HEK293 (cell line): ENCODE data around the gene METTL1.
A peak's percentile ranks its signal among the peaks of the same experiment; 100 is the strongest.

Experiments
- CTCF ChIA-PET: fragments of 350-600 bp; formaldehyde crosslinking; extraction: SDS; loops from one replicate; lab custom pipeline; 2021; ENCODE audit warnings: antibody characterized with exemption; lab: Yijun Ruan, JAX
- POLR2A ChIA-PET: fragments of 300-600 bp; formaldehyde crosslinking; extraction: SDS; loops from one replicate; lab custom pipeline; 2020; ENCODE audit warnings: antibody characterized with exemption, inconsistent platforms; lab: Yijun Ruan, JAX
- H3K27ac ChIP-seq: fragments of 200-500 bp; sonication (Bioruptor generic); 2 replicates; pipeline ENCODE4 v1.5.1; 2014; ENCODE audit warnings: low read depth, low read length, control low read depth, inconsistent platforms; ENCODE audit errors: extremely low read depth
- H3K36me3 ChIP-seq, 2 experiments: fragments of 200-500 bp in 1 of 2; sonication (Bioruptor generic) in 1 of 2; 1 replicate in 1 of 2; 2 replicates in 1 of 2; pipeline ENCODE4 v1.5.1; 2014 to 2017; ENCODE audit warnings: inconsistent platforms in 2 of 2, low read length in 2 of 2; ENCODE audit not compliant: control insufficient read depth in 2 of 2, insufficient read depth in 1 of 2
- H3K4me1 ChIP-seq: fragments of 200-500 bp; sonication (Bioruptor generic); 2 replicates; pipeline ENCODE4 v1.5.1; 2014; ENCODE audit warnings: mild to moderate bottlenecking, low read length, inconsistent platforms; ENCODE audit not compliant: control insufficient read depth, insufficient read depth
- H3K4me3 ChIP-seq: 2 replicates; pipeline ENCODE4 v1.5.1; 2011; ENCODE audit warnings: low read depth, mild to moderate bottlenecking, control low read depth, low read length, moderate library complexity
- H3K9me3 ChIP-seq: fragments of 200-500 bp; sonication (Bioruptor generic); 2 replicates; pipeline ENCODE4 v1.5.1; 2014; ENCODE audit warnings: low read depth, low read length, inconsistent platforms; ENCODE audit not compliant: control insufficient read depth, insufficient read depth
- BCL11B ChIP-seq: fragments of 450-650 bp; formaldehyde crosslinking; IDR thresholded peaks from 2 replicates; pipeline ENCODE4 v1.5.1; 2016; ENCODE audit warnings: low read depth, missing biosample characterization, missing genetic modification characterization
- EGR2 ChIP-seq: fragments of 450-650 bp; formaldehyde crosslinking; IDR thresholded peaks from 2 replicates; pipeline ENCODE4 v1.5.1; 2016; ENCODE audit warnings: low read depth, missing biosample characterization, missing genetic modification characterization
- GLI4 ChIP-seq: fragments of 450-650 bp; formaldehyde crosslinking; IDR thresholded peaks from 2 replicates; pipeline ENCODE4 v1.5.1; 2016; ENCODE audit warnings: missing biosample characterization, missing genetic modification characterization
- IKZF3 ChIP-seq: fragments of 450-650 bp; IDR thresholded peaks from 2 replicates; pipeline ENCODE4 v1.5.0; 2018; ENCODE audit warnings: missing biosample characterization, mild to moderate bottlenecking, missing genetic modification characterization, moderate library complexity
- KLF1 ChIP-seq: fragments of 450-650 bp; formaldehyde crosslinking; IDR thresholded peaks from 2 replicates; pipeline ENCODE4 v1.5.1; 2016; ENCODE audit warnings: missing biosample characterization, missing genetic modification characterization
- MEIS1 ChIP-seq: sonication (generic); formaldehyde crosslinking; IDR thresholded peaks from 2 replicates; pipeline ENCODE4 v1.8.1; 2022; ENCODE audit warnings: missing genetic modification reagents, mild to moderate bottlenecking, borderline replicate concordance
- RBAK ChIP-seq: fragments of 450-650 bp; formaldehyde crosslinking; IDR thresholded peaks from 2 replicates; pipeline ENCODE4 v1.5.1; 2016; ENCODE audit warnings: missing biosample characterization, missing genetic modification characterization
- SALL2 ChIP-seq: fragments of 450-650 bp; formaldehyde crosslinking; IDR thresholded peaks from 2 replicates; pipeline ENCODE4 v1.5.0; 2017; ENCODE audit warnings: missing biosample characterization, mild to moderate bottlenecking, missing genetic modification characterization, borderline replicate concordance
- SP2 ChIP-seq: fragments of 450-650 bp; formaldehyde crosslinking; IDR thresholded peaks from 2 replicates; pipeline ENCODE4 v1.5.1; 2016; ENCODE audit warnings: missing biosample characterization, missing genetic modification characterization
- WT1 ChIP-seq: fragments of 450-650 bp; formaldehyde crosslinking; IDR thresholded peaks from 2 replicates; pipeline ENCODE4 v1.5.1; 2016; ENCODE audit warnings: missing biosample characterization, missing genetic modification characterization
- ZBTB21 ChIP-seq: fragments of 450-650 bp; formaldehyde crosslinking; IDR thresholded peaks from 2 replicates; pipeline ENCODE4 v1.5.1; 2017; ENCODE audit warnings: missing biosample characterization, missing genetic modification characterization
- ZBTB48 ChIP-seq: fragments of 450-650 bp; formaldehyde crosslinking; IDR thresholded peaks from 2 replicates; pipeline ENCODE4 v1.5.1; 2016; ENCODE audit warnings: missing biosample characterization, missing genetic modification characterization
- ZNF138 ChIP-seq: fragments of 450-650 bp; formaldehyde crosslinking; IDR thresholded peaks from 2 replicates; pipeline ENCODE4 v1.5.1; 2016; ENCODE audit warnings: missing biosample characterization, missing genetic modification characterization, borderline replicate concordance
- ZNF146 ChIP-seq: fragments of 450-650 bp; formaldehyde crosslinking; IDR thresholded peaks from 2 replicates; pipeline ENCODE4 v1.5.1; 2016; ENCODE audit warnings: missing biosample characterization, missing genetic modification characterization
- ZNF221 ChIP-seq: fragments of 450-650 bp; formaldehyde crosslinking; IDR thresholded peaks from 2 replicates; pipeline ENCODE4 v1.5.1; 2017; ENCODE audit warnings: missing biosample characterization, missing genetic modification characterization, borderline replicate concordance
- ZNF23 ChIP-seq: fragments of 450-650 bp; formaldehyde crosslinking; IDR thresholded peaks from 2 replicates; pipeline ENCODE4 v1.5.1; 2016; ENCODE audit warnings: missing biosample characterization, missing genetic modification characterization, borderline replicate concordance
- ZNF239 ChIP-seq: fragments of 450-650 bp; formaldehyde crosslinking; IDR thresholded peaks from 2 replicates; pipeline ENCODE4 v1.5.1; 2016; ENCODE audit warnings: missing biosample characterization, missing genetic modification characterization
- ZNF311 ChIP-seq: fragments of 450-650 bp; formaldehyde crosslinking; IDR thresholded peaks from 2 replicates; pipeline ENCODE4 v1.5.1; 2017; ENCODE audit warnings: missing biosample characterization, missing genetic modification characterization, borderline replicate concordance
- ZNF350 ChIP-seq: fragments of 450-650 bp; formaldehyde crosslinking; IDR thresholded peaks from 2 replicates; pipeline ENCODE4 v1.5.0; 2017; ENCODE audit warnings: missing biosample characterization, mild to moderate bottlenecking, missing genetic modification characterization
- ZNF433 ChIP-seq: fragments of 450-650 bp; formaldehyde crosslinking; IDR thresholded peaks from 2 replicates; pipeline ENCODE4 v1.5.1; 2016; ENCODE audit warnings: missing biosample characterization, missing genetic modification characterization, low read depth
- ZNF549 ChIP-seq: fragments of 450-650 bp; IDR thresholded peaks from 2 replicates; pipeline ENCODE4 v1.5.1; 2018; ENCODE audit warnings: missing biosample characterization, missing genetic modification characterization, mild to moderate bottlenecking, inconsistent platforms, moderate library complexity
- ZNF571 ChIP-seq: fragments of 450-650 bp; formaldehyde crosslinking; IDR thresholded peaks from 2 replicates; pipeline ENCODE4 v1.5.0; 2017; ENCODE audit warnings: missing biosample characterization, missing genetic modification characterization
- ZNF639 ChIP-seq: fragments of 450-650 bp; formaldehyde crosslinking; IDR thresholded peaks from 2 replicates; pipeline ENCODE4 v1.5.1; 2016; ENCODE audit warnings: missing biosample characterization, missing genetic modification characterization
- ZNF654 ChIP-seq: fragments of 450-650 bp; formaldehyde crosslinking; IDR thresholded peaks from 2 replicates; pipeline ENCODE4 v1.5.1; 2016; ENCODE audit warnings: low read depth, missing biosample characterization, missing genetic modification characterization
- ZNF658 ChIP-seq: fragments of 450-650 bp; formaldehyde crosslinking; IDR thresholded peaks from 2 replicates; pipeline ENCODE4; 2016; ENCODE audit warnings: missing biosample characterization, missing genetic modification characterization
- ZNF776 ChIP-seq: fragments of 450-650 bp; formaldehyde crosslinking; IDR thresholded peaks from 2 replicates; pipeline ENCODE4 v1.5.0; 2017; ENCODE audit warnings: missing biosample characterization, missing genetic modification characterization, borderline replicate concordance
- TF ChIP-seq, protein P1 (sequence below): fragments of 450-650 bp; formaldehyde crosslinking; IDR thresholded peaks from 2 replicates; pipeline ENCODE4 v1.5.1; 2016; ENCODE audit warnings: missing biosample characterization, missing genetic modification characterization, borderline replicate concordance
- TF ChIP-seq, protein P2 (sequence below): sonication (generic); formaldehyde crosslinking; IDR thresholded peaks from 2 replicates; pipeline ENCODE4 v1.8.1; 2022; ENCODE audit warnings: mild to moderate bottlenecking, moderate library complexity, missing genetic modification reagents
- TF ChIP-seq, protein P3 (sequence below): fragments of 450-650 bp; formaldehyde crosslinking; IDR thresholded peaks from 2 replicates; pipeline ENCODE4 v1.5.1; 2016; ENCODE audit warnings: missing biosample characterization, missing genetic modification characterization

METTL1 gene

DNA sequence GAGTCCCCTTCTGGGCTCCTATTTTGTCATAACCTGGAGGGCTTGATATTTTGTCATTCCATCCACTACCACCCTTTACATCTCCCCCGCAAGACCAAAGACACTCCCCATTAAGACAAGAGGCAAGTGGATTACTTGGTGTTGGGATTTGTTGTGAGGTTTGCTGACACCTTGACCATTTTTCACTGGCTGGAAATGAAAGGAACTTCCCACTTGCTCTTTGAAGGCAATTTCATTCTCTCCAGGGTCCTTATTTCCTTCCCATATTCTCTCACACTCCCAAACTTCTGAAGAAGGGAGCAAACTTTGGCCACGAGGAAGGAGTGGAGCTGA is 48.3 kb downstream of the METTL1 start:
- no peaks in the 10 kb centered on the region for H3K4me1 ChIP-seq
- no peak overlapping the region for H3K27ac ChIP-seq
- no peaks in the 10 kb centered on the region for H3K9me3 ChIP-seq
- no peak for TF ChIP-seq ZNF239 (tag by site-specific recombination)
- no peak for TF ChIP-seq ZNF776 (tag by site-specific recombination)
- TF ChIP-seq ZBTB21 (tag by site-specific recombination): no peak
- TF ChIP-seq, protein P1, sequence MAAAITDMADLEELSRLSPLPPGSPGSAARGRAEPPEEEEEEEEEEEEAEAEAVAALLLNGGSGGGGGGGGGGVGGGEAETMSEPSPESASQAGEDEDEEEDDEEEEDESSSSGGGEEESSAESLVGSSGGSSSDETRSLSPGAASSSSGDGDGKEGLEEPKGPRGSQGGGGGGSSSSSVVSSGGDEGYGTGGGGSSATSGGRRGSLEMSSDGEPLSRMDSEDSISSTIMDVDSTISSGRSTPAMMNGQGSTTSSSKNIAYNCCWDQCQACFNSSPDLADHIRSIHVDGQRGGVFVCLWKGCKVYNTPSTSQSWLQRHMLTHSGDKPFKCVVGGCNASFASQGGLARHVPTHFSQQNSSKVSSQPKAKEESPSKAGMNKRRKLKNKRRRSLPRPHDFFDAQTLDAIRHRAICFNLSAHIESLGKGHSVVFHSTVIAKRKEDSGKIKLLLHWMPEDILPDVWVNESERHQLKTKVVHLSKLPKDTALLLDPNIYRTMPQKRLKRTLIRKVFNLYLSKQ (tag by site-specific recombination): no peak
- no peak for TF ChIP-seq ZNF146
- no peak for TF ChIP-seq BCL11B (tag by site-specific recombination)
- TF ChIP-seq ZNF658: no peak
- no peak for TF ChIP-seq ZNF138
- no peak for TF ChIP-seq ZNF639 (tag by site-specific recombination)
- TF ChIP-seq EGR2 (tag by site-specific recombination): no peak
- no peak for TF ChIP-seq IKZF3 (tag by site-specific recombination)
- no peak for TF ChIP-seq ZNF433
- no peak for TF ChIP-seq ZNF654 (tag by site-specific recombination)
- TF ChIP-seq, protein P2, sequence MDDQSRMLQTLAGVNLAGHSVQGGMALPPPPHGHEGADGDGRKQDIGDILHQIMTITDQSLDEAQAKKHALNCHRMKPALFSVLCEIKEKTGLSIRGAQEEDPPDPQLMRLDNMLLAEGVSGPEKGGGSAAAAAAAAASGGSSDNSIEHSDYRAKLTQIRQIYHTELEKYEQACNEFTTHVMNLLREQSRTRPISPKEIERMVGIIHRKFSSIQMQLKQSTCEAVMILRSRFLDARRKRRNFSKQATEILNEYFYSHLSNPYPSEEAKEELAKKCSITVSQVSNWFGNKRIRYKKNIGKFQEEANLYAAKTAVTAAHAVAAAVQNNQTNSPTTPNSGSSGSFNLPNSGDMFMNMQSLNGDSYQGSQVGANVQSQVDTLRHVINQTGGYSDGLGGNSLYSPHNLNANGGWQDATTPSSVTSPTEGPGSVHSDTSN: no peak
- TF ChIP-seq ZBTB48 (tag by site-specific recombination): no peak
- TF ChIP-seq WT1: no peak
- no peak for TF ChIP-seq ZNF549
- no peak for TF ChIP-seq ZNF23 (tag by site-specific recombination)
- TF ChIP-seq, all 188 proteins: peak for 0
- POLR2A ChIA-PET: interaction anchor here (2.0 to 2.3 kb wide), 2 partner anchors 12 to 21 kb away, joined by 6 to 7 read pairs; partner anchors contain the start of gene TSPAN31
- Histone ChIP-seq H3K4me3 (no peak overlapping the region), H3K36me3 (peaks cover 3 to 33% of the 10 kb centered on the region in 2 experiments; a peak in 2 of 3 replicates)
- CTCF ChIA-PET: interaction anchor here (2.4 to 4.6 kb wide), 2 partner anchors 12 to 30 kb away, joined by 6 to 55 read pairs; partner anchors contain the start of gene OS9

GRCh38 chr12:57722716-57723629 is 48.9 kb downstream of the METTL1 start:
- POLR2A ChIA-PET: interaction anchor here (2.0 to 2.3 kb wide), 2 partner anchors 13 to 22 kb away, joined by 6 to 7 read pairs; partner anchors contain the start of gene TSPAN31
- no peak overlapping the region for H3K4me3 ChIP-seq
- TF ChIP-seq ZNF350 (tag by site-specific recombination): no peak
- no peak for TF ChIP-seq SP2 (tag by site-specific recombination)
- TF ChIP-seq ZNF221 (tag by site-specific recombination): no peak
- TF ChIP-seq ZNF571 (tag by site-specific recombination): no peak
- TF ChIP-seq RBAK (tag by site-specific recombination): no peak
- TF ChIP-seq MEIS1 (CRISPR knock-in tag): no peak
- TF ChIP-seq, protein P3, sequence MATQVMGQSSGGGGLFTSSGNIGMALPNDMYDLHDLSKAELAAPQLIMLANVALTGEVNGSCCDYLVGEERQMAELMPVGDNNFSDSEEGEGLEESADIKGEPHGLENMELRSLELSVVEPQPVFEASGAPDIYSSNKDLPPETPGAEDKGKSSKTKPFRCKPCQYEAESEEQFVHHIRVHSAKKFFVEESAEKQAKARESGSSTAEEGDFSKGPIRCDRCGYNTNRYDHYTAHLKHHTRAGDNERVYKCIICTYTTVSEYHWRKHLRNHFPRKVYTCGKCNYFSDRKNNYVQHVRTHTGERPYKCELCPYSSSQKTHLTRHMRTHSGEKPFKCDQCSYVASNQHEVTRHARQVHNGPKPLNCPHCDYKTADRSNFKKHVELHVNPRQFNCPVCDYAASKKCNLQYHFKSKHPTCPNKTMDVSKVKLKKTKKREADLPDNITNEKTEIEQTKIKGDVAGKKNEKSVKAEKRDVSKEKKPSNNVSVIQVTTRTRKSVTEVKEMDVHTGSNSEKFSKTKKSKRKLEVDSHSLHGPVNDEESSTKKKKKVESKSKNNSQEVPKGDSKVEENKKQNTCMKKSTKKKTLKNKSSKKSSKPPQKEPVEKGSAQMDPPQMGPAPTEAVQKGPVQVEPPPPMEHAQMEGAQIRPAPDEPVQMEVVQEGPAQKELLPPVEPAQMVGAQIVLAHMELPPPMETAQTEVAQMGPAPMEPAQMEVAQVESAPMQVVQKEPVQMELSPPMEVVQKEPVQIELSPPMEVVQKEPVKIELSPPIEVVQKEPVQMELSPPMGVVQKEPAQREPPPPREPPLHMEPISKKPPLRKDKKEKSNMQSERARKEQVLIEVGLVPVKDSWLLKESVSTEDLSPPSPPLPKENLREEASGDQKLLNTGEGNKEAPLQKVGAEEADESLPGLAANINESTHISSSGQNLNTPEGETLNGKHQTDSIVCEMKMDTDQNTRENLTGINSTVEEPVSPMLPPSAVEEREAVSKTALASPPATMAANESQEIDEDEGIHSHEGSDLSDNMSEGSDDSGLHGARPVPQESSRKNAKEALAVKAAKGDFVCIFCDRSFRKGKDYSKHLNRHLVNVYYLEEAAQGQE: no peak
- TF ChIP-seq SALL2 (tag by site-specific recombination): no peak
- TF ChIP-seq ZNF311 (tag by site-specific recombination): no peak
- TF ChIP-seq KLF1 (tag by site-specific recombination): 0 out of 2 replicates have a peak, but pooled peaks have one; percentile 19
- TF ChIP-seq GLI4 (tag by site-specific recombination): no peak

More at GRCh38 chr12:57722716-57723629, 48.9 kb downstream of the METTL1 start:
- Histone ChIP-seq H3K36me3 (peaks cover 7 to 39% of the 10 kb centered on the region in 2 experiments; a peak in 2 of 3 replicates), H3K9me3 (no peaks in the 10 kb centered on the region), H3K27ac (no peak overlapping the region), H3K4me1 (no peaks in the 10 kb centered on the region)
- CTCF ChIA-PET: interaction anchor here (1.2 to 4.6 kb wide), 3 partner anchors 9 to 30 kb away, joined by 3 to 55 read pairs (median 6); partner anchors contain the start of gene OS9
